GM21390 (cell line): ENCODE measurements around the gene HTRA2.

Source experiments
- ATAC-seq: cut with Tn5 transposase; IDR thresholded peaks from one replicate; pipeline ENCODE4 v1.9.1; 2021; ENCODE audit not compliant: unreplicated experiment

The HTRA2 gene

GRCh38 chr2:74515271-74515980 is 14.3 kb upstream of the HTRA2 start:
- ATAC-seq: no peak

GRCh38 chr2:74515981-74516633 is 13.6 kb upstream of the HTRA2 start:
- ATAC-seq: peak; percentile 66

- no peak for ATAC-seq
These were observed 13.1 kb upstream of the HTRA2 start for GRCh38 chr2:74516650-74517049.

GRCh38 chr2:74522516-74522915 is 7.2 kb upstream of the HTRA2 start:
- ATAC-seq: no peak

- no peak for ATAC-seq
These were observed 5.7 kb upstream of the HTRA2 start for GRCh38 chr2:74524005-74524404.

GRCh38 chr2:74524955-74525716 is 4.6 kb upstream of the HTRA2 start:
- no peak for ATAC-seq

GRCh38 chr2:74525717-74526648 is 3.8 kb upstream of the HTRA2 start, which contains the start of gene DQX1:
Gene DQX1 (minus strand): TSS chr2:74526231. CDS start chr2:74525729, 502 bp downstream.
- ATAC-seq: no peak

GRCh38 chr2:74526649-74527230 is 3.0 kb upstream of the HTRA2 start:
- ATAC-seq: no peak

GRCh38 chr2:74527741-74528140 is 2.0 kb upstream of the HTRA2 start:
- ATAC-seq: no peak

GRCh38 chr2:74528600-74529356 is 955 bp upstream of the HTRA2 start:
- ATAC-seq: peak; percentile 7

- ATAC-seq: no peak
These were observed 780 bp downstream of the HTRA2 start for GRCh38 chr2:74530239-74531187.

- no peak for ATAC-seq
These were observed 1.9 kb downstream of the HTRA2 start for GRCh38 chr2:74531666-74532065.

- ATAC-seq: no peak
These were observed 2.5 kb downstream of the HTRA2 start for GRCh38 chr2:74532222-74532621.

- ATAC-seq: no peak
These were observed 3.7 kb downstream of the HTRA2 start for GRCh38 chr2:74533464-74533863.

GRCh38 chr2:74534411-74534810 is 4.7 kb downstream of the HTRA2 start:
- ATAC-seq: no peak

- ATAC-seq: no peak
These were observed 5.8 kb downstream of the HTRA2 start for GRCh38 chr2:74535440-74535965.

GRCh38 chr2:74536166-74536950 is 6.6 kb downstream of the HTRA2 start:
- ATAC-seq: no peak

GRCh38 chr2:74537140-74537539 is 7.4 kb downstream of the HTRA2 start:
- no peak for ATAC-seq
